Spinal cord (tissue), 10 donors: ENCODE data around the gene EN2. TPM values are rescaled to one million over a fixed set of nuclear protein-coding genes. Genes with fewer than 3 reads are reported as not detected.
A peak's percentile ranks its signal among the peaks of the same experiment; 100 is the strongest.

Experiments used
- DNase-seq, 6 donors: peaks; one replicate each; pipeline versions ENCODE4 v3.0.0 to v3.0.0-alpha.2; 2013 to 2015; ENCODE audit warnings: low spot score in 6 of 6, low read depth in 4 of 6
- H3K27ac ChIP-seq: one replicate; pipeline ENCODE4 v1.5.1; 2013; ENCODE audit warnings: low read depth, low read length, control low read depth
- H3K27me3 ChIP-seq: one replicate; pipeline ENCODE4 v1.6.1; 2013; ENCODE audit warnings: low read length; ENCODE audit not compliant: control insufficient read depth, insufficient read depth
- H3K36me3 ChIP-seq: one replicate; pipeline ENCODE4 v1.6.1; 2013; ENCODE audit warnings: low read length; ENCODE audit not compliant: control insufficient read depth, insufficient read depth
- H3K4me1 ChIP-seq: one replicate; pipeline ENCODE4 v1.6.1; 2013; ENCODE audit warnings: low read length; ENCODE audit not compliant: control insufficient read depth, insufficient read depth
- H3K4me3 ChIP-seq: one replicate; pipeline ENCODE4 v1.5.1; 2013; ENCODE audit warnings: low read depth, low read length, control low read depth
- H3K9me3 ChIP-seq: one replicate; pipeline ENCODE4 v1.6.1; 2013; ENCODE audit warnings: low read length; ENCODE audit not compliant: control insufficient read depth, insufficient read depth
- WGBS: methylation state at CpG from one replicate; pipeline ENCODE4 v1.1.5; 2013; ENCODE audit warnings: missing lambda C conversion rate; ENCODE audit not compliant: insufficient coverage; 5-methylcytosine and 5-hydroxymethylcytosine counted together
- polyA plus RNA-seq, 2 donors: library from polyadenylated mRNA; unstranded; fragments of 120-200 nt; gene quantifications; one replicate each; pipeline ENCODE4 v1.2.1, GENCODE V29; 2013; ENCODE audit not compliant: insufficient read length in 2 of 2
- total RNA-seq, 2 donors: library from RNA; depleted of rRNA in 1 of 2; stranded (reverse); fragments of 120-200 nt in 1 of 2; fragments of >200 nt in 1 of 2; gene quantifications; one replicate each; pipeline versions ENCODE4 v1.2.3 to v1.2.4, GENCODE V29; 2013 to 2014
- donor health status: healthy.

Gene EN2
- total and polyA plus RNA-seq, 4 donors: 0.06 to 0.72 (median 0.22) TPM; not detected in 1

DNA sequence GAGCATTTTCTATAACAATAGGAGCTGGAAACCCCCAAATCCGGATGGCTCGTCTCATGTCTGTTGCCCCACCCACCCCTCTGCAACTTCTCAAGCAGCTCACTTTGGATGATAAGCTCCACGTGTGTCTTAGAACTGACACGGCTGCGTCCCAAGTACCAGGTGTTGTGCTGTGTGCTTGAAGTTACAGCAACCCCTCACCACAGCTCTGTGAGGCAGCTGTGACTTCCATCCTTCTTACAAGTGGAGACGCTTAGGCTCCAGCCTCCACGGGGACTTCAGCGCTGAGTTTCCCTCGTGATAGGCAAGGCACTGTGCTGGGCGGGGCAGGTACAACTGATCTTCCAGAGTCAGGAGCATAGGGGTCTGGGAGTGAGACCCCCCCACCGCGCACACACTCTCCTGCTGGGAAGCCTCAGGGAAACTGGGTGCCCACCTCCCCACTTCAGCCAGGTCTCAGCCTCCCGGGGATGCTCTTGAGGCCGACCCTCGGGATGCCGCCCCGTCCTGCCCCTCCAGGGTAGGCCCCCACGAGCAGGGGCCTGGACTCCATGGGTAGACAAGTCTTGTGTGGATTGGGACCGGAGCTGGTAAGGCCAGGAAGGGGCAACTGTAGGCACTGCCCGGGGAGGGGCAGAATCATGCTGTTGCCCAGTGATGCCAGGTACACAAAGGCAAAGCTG, 31.4 kb downstream of the EN2 start:
- peaks cover 28% of the 10 kb centered on the region for H3K27me3 ChIP-seq
- DNase-seq: no peak

DNA sequence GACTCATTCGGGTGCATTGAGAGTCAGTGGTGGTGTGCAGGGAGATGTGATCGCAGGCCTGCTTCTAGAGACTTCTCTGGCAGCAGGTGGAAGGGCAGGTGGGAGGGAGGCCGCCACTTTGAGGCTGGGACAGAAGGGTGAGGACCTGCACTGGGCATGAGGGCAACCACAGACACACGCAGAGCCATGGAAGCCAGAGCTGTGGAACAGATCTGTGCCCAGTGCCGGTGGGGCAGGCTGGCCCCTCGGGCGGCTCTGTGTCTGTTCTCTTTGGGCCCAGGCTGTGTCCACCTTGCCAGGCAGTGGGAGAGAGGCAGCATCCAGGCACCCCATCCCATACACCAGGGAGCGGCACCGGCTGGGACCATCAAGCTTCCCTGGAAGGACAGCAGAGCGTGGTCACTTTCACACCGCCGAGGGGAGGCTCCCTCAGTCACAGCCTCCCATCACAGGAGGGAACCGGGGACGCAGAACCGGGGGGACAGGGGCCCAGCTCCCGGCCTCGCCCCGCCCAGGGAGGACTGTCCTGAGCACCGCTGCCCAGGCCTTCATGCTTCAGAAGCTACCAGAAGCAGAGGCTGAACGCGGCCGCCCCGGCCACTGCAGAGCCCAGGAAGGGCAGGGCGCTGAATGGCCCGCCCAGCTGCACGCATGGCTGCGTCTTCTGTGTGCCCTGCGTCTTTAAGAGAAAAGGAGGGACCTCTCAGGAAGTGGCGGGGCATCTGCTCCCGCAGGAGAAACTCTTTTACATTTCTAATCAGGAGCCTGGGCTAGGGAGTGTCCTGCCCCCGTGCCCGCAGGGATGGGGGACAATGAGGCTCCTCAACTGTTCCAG, 32.1 kb downstream of the EN2 start:
- peak in 2 of 6 donors; percentile 20 to 42 for DNase-seq
- 46% methylated on average over 31 of the region's 32 CpGs for WGBS
- Histone ChIP-seq H3K4me1 (peaks cover 21% of the 10 kb centered on the region), H3K36me3 (no peaks in the 10 kb centered on the region), H3K4me3 (peak overlapping the region; percentile 26), H3K27me3 (peaks cover 28% of the 10 kb centered on the region), H3K9me3 (no peaks in the 10 kb centered on the region), H3K27ac (no peak overlapping the region)

More for the DNA sequence above, 31.4 kb downstream of the EN2 start:
- Histone ChIP-seq H3K4me1 (peaks cover 22% of the 10 kb centered on the region), H3K27ac (no peak overlapping the region), H3K9me3 (no peaks in the 10 kb centered on the region), H3K4me3 (no peak overlapping the region), H3K36me3 (no peaks in the 10 kb centered on the region)
- WGBS: 89% methylated on average over 16 of the region's 20 CpGs

DNA sequence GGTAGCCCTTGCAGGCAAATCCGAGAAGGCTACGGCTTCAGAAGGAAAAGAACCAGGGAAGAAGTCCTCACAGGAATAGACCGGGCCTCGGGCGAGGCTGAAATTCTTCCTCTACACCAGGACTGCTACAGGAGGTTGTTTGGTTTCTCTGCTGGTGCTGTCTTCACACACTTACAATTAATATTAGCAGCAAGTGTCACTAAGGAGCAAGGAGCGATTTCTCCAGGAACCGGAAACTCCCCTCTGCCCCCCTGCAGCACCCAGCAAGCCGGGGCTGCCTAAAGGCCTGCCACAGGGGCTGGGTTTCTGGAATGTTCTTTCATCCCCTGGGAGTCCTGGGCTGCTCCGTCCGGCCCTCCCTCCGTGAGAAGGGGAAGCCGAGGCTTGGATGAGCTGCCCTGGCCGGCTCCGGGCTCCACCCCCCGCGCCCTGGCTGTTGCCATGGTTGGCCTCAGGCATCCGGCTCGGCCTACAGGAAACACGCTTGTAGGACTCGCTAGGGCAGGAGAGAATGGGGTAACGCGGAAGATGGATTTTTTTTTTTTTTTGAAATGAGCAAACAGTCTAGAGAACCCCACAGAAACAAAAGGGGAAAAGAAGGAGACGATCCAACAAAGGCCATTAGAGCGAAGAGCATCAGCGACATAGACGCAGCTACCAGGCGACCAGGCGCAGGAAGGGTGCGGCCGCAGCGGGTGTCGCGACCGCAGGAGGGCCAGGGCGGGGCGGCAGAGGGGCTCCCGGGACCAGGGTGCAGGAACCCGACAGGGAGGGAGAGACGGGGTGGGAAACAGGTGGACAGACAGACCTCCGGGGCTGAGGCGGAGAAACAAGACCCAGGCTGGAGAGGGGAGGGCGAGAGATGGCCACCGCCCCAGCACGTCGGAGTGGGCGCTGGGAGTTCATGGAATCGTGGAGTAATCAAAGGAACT, 33.0 kb downstream of the EN2 start:
- Histone ChIP-seq H3K36me3 (no peaks in the 10 kb centered on the region), H3K27ac (no peak overlapping the region), H3K27me3 (peaks cover 30% of the 10 kb centered on the region), H3K4me3 (peak overlapping the region; percentile 26), H3K9me3 (no peaks in the 10 kb centered on the region), H3K4me1 (peaks cover 21% of the 10 kb centered on the region)
- WGBS: 19% methylated on average over 38 of the region's 47 CpGs
- DNase-seq: peak in 2 of 6 donors; percentile 64 to 76

DNA sequence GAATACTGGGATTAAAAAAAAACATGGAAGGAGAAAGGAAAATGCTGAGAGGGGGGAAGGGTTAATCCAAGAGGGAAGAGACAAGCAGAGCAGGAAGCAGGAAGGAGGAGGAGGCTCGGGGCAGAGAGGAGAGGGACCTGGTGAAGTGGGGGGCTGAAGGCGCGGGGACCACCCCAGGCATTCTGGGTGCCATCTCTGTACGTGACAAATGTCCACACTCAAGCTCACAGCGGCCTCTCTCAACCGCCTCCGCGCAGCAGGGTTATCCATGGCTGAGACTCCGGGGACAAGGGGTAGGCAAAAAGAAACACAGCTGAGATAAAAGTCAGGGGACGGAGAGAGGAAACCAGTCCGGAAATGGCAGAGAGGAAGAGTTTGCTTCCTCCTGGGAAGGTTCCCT, 33.9 kb downstream of the EN2 start:
- no peak for DNase-seq
- Histone ChIP-seq H3K36me3 (no peaks in the 10 kb centered on the region), H3K4me1 (peaks cover 21% of the 10 kb centered on the region), H3K4me3 (no peak overlapping the region), H3K27me3 (peaks cover 34% of the 10 kb centered on the region), H3K9me3 (no peaks in the 10 kb centered on the region), H3K27ac (no peak overlapping the region)
- 77% methylated on average over 2 of the region's 11 CpGs for WGBS

DNA sequence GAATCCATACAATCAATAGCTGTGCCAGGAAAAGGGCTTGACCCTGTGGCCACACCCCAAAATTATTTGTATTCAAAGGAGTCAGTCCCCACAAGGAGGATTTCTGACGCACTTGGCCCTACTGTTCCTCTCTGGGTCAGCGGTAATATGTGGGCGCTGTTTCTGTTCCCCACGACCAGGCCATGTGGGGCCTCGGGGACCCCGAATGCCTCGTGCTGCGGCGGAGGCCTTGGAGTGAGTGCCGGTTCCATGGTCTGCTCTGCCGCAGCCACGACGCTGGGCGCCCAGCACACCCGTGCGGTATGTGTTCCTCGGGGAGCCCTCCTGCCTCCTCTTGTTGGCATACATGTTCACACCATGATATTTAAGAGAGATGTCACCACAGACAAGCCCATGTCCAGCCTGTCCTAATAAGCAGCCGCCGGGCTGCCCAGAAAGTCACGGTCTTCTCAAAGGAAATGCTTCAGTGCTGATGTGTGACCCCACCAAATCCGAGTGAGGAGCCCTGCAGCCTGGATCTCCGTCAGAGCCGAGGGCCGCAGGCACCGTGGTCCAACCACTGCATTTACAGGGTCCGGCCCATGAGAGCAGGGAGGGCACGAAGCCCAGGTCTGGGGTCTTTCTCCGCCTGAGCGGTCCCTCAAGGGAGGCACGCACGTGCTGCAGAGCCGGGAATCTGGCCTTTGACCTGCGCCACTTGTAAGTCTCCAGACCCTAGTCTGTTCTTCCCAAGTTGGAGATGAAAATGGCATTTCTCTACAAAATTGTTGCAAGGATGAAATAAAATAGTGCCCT, 36.0 kb downstream of the EN2 start:
- WGBS: 86% methylated on average over 32 of the region's 33 CpGs
- H3K27me3 ChIP-seq: peaks cover 44% of the 10 kb centered on the region

DNA sequence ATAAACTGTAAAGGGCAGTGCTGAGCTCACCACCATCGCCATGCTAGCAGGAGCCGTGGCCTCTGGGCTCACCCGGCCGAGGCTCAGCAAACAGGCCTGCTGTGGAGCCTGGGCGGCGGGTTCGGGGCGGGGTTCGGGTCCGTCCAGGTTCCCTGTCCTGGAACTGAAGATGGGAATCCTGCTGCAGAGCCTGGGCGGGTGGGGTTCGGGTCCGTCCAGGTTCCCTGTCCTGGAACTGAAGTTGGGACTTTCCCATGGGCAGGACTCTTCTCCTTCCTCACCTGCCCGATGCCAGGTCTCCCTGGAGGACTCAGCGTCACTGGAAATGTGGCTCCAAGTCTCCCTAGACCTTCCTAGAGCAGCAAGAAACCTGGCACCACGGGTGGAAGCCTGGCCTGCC, 36.6 kb downstream of the EN2 start:
- WGBS: 95% methylated on average over 16 of the region's 16 CpGs
- H3K4me1 ChIP-seq: peaks cover 21% of the 10 kb centered on the region
- H3K27ac ChIP-seq: no peak overlapping the region
- H3K4me3 ChIP-seq: no peak overlapping the region
- H3K27me3 ChIP-seq: peaks cover 47% of the 10 kb centered on the region
- H3K36me3 ChIP-seq: no peaks in the 10 kb centered on the region
- H3K9me3 ChIP-seq: no peaks in the 10 kb centered on the region
- no peak for DNase-seq

More for the DNA sequence above, 36.0 kb downstream of the EN2 start:
- Histone ChIP-seq H3K9me3 (no peaks in the 10 kb centered on the region), H3K36me3 (no peaks in the 10 kb centered on the region), H3K4me3 (no peak overlapping the region), H3K27ac (no peak overlapping the region), H3K4me1 (peaks cover 21% of the 10 kb centered on the region)
- DNase-seq: no peak

DNA sequence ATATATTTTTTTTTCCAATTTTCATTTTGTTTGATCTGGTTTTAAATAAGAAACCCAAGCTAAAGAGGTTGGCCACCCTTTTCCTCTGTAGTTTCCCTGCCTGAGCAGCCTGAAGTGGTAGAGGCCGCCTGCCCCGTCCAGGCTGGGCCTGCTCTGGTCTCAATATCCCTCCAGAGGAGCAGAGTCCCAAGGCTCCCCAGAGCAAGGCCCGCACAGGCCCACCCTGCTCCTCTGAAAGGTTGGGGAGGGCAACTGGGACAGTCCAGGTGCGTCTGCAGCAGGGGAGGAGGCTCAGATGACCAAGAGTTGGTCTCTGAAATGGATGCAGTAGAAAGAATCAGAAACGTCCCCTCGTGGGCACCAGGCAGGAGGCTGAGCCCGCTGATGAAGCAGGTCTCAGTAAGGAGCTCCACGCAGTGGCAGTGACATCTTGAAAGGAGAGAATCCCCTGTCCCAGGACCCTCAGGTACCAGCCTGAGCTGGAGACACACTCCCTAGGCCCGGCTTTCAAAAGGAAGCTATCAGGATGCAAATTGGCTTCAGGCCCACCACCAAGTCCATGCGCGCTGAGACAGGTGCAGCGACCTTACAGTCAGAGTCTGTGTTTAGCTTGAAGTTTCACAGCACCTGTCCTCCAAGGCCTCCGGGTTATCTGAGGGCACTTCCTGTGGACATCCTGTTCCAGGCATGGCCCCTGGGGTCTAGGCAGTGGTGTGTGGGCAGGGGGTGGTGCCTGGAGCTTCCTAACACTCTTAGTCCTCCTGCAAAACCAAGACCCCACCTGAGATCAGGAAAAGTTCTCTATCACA, 37.7 kb downstream of the EN2 start:
- Histone ChIP-seq H3K27me3 (peaks cover 41% of the 10 kb centered on the region), H3K4me1 (peaks cover 12% of the 10 kb centered on the region), H3K27ac (no peak overlapping the region), H3K9me3 (no peaks in the 10 kb centered on the region), H3K4me3 (no peak overlapping the region), H3K36me3 (no peaks in the 10 kb centered on the region)
- no peak for DNase-seq
- 88% methylated on average over 12 of the region's 13 CpGs for WGBS

DNA sequence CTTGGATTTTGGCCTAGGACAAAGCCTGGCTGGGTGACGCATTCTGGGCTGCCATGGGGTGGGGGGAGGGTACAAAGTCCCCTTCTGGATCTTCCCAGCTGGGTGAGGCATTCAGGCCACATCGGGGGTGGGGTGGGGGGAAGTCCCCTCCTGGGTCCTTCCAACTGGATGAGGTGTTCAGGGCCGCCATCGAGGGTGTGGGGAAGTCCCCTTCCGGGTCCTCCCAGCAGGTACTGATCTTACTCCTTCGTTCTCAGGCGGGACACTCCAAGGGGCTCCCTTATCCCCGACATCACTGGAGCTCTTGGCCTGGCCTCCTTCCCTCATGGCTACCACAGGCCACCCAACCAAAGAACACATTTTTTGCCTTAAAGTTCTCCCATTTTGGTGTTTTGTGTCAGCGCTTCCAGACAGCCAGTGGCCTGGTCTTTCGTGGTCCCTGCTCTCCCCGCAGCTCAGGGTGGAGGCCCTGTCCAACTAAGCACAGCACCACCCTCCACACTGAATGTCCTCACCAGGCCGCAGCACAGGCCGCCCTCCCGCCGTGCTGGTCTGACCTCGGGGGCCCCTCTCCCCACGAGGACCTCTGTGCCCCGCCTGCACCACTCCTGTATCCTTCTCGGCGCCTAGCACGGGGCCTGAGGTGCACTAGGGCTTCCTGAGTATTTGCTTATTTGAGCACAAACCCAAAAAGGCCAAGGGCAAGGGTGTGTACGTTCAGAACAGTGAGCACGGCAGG, 38.5 kb downstream of the EN2 start:
- H3K27ac ChIP-seq: no peak overlapping the region
- no peak for DNase-seq
- H3K4me3 ChIP-seq: no peak overlapping the region
- WGBS: 87% methylated on average over 23 of the region's 23 CpGs
- H3K4me1 ChIP-seq: peaks cover 5% of the 10 kb centered on the region
- peaks cover 41% of the 10 kb centered on the region for H3K27me3 ChIP-seq
- no peaks in the 10 kb centered on the region for H3K9me3 ChIP-seq
- no peaks in the 10 kb centered on the region for H3K36me3 ChIP-seq
